Trophoblast cell (in vitro differentiated cells and primary cell): ENCODE results near the gene IL1RAP.

Experiments used
- DNase-seq, 2 donors: peaks; one replicate each; pipeline ENCODE4 v3.0.0-alpha.2; 2016
- H2AFZ ChIP-seq: 2 replicates; pipeline ENCODE4 v1.6.1; 2013; ENCODE audit warnings: low read length, moderate library complexity, mild to moderate bottlenecking; ENCODE audit not compliant: insufficient read depth, poor library complexity
- H2AK5ac ChIP-seq: 2 replicates; pipeline ENCODE4 v1.6.1; 2013; ENCODE audit warnings: mild to moderate bottlenecking, low read length
- H2BK120ac ChIP-seq: 2 replicates; pipeline ENCODE4 v1.6.1; 2013; ENCODE audit warnings: low read length, mild to moderate bottlenecking, moderate library complexity; ENCODE audit not compliant: insufficient read depth, poor library complexity
- H2BK12ac ChIP-seq: 2 replicates; pipeline ENCODE4 v1.6.1; 2013; ENCODE audit warnings: mild to moderate bottlenecking, low read length, moderate library complexity
- H2BK5ac ChIP-seq: 2 replicates; pipeline ENCODE4 v1.6.1; 2013; ENCODE audit warnings: low read length, low read depth, moderate library complexity, mild to moderate bottlenecking; ENCODE audit not compliant: poor library complexity
- H3K14ac ChIP-seq: 2 replicates; pipeline ENCODE4 v1.6.1; 2013; ENCODE audit warnings: mild to moderate bottlenecking, low read length
- H3K18ac ChIP-seq: 2 replicates; pipeline ENCODE4 v1.6.1; 2013; ENCODE audit warnings: mild to moderate bottlenecking, low read length
- H3K23ac ChIP-seq: 2 replicates; pipeline ENCODE4 v1.6.1; 2013; ENCODE audit warnings: low read length
- H3K27ac ChIP-seq: 2 replicates; pipeline ENCODE4 v1.5.1; 2013; ENCODE audit warnings: low read depth, mild to moderate bottlenecking, inconsistent platforms, low read length, moderate library complexity
- H3K27me3 ChIP-seq: 2 replicates; pipeline ENCODE4 v1.6.1; 2013; ENCODE audit warnings: inconsistent platforms, mild to moderate bottlenecking, low read length, moderate library complexity; ENCODE audit not compliant: insufficient read depth
- H3K36me3 ChIP-seq, 2 experiments: 1 replicate in 1 of 2; 2 replicates in 1 of 2; pipeline ENCODE4 v1.6.1; 2013; ENCODE audit warnings: low read length in 2 of 2, mild to moderate bottlenecking in 2 of 2, moderate library complexity in 1 of 2; ENCODE audit not compliant: insufficient read depth in 2 of 2, control insufficient read depth in 1 of 2
- H3K4ac ChIP-seq: 2 replicates; pipeline ENCODE4 v1.6.1; 2013; ENCODE audit warnings: low read depth, mild to moderate bottlenecking, low read length, moderate library complexity
- H3K4me1 ChIP-seq, 2 experiments: 1 replicate in 1 of 2; 2 replicates in 1 of 2; pipeline ENCODE4 v1.6.1; 2013; ENCODE audit warnings: low read length in 2 of 2, mild to moderate bottlenecking in 2 of 2, moderate library complexity in 1 of 2; ENCODE audit not compliant: insufficient read depth in 2 of 2, control insufficient read depth in 1 of 2
- H3K4me2 ChIP-seq: 2 replicates; pipeline ENCODE4 v1.6.1; 2013; ENCODE audit warnings: inconsistent platforms, mild to moderate bottlenecking, low read length, moderate library complexity
- H3K4me3 ChIP-seq: 2 replicates; pipeline ENCODE4 v1.5.1; 2013; ENCODE audit warnings: mild to moderate bottlenecking, low read depth, low read length, inconsistent platforms
- H3K79me1 ChIP-seq: one replicate; pipeline ENCODE4 v1.6.1; 2013; ENCODE audit warnings: low read length
- H3K79me2 ChIP-seq: 2 replicates; pipeline ENCODE4 v1.6.1; 2013; ENCODE audit warnings: low read length, mild to moderate bottlenecking; ENCODE audit not compliant: control insufficient read depth, insufficient read depth, poor library complexity
- H3K9ac ChIP-seq: 2 replicates; pipeline ENCODE4 v1.6.1; 2013; ENCODE audit warnings: mild to moderate bottlenecking, low read length
- H3K9me3 ChIP-seq: 2 replicates; pipeline ENCODE4 v1.6.1; 2013; ENCODE audit warnings: low read depth, mild to moderate bottlenecking, control low read depth, inconsistent platforms, low read length; ENCODE audit not compliant: insufficient read depth
- H4K12ac ChIP-seq: 2 replicates; pipeline ENCODE4 v1.6.1; 2013; ENCODE audit warnings: low read depth, mild to moderate bottlenecking, low read length, moderate library complexity
- H4K8ac ChIP-seq: 2 replicates; pipeline ENCODE4 v1.6.1; 2013; ENCODE audit warnings: low read depth, mild to moderate bottlenecking, low read length, moderate library complexity
- H4K91ac ChIP-seq: one replicate; pipeline ENCODE4 v1.6.1; 2013; ENCODE audit warnings: low read depth, mild to moderate bottlenecking, low read length, moderate library complexity
- WGBS: extraction: QIAGEN DNeasy Blood & Tissue Kit; methylation state at CpG from one replicate; pipeline ENCODE4 v1.1.7; 2013; ENCODE audit warnings: missing lambda C conversion rate; ENCODE audit not compliant: insufficient read length, insufficient coverage; ENCODE audit errors: extremely low coverage; 5-methylcytosine and 5-hydroxymethylcytosine counted together

The IL1RAP gene

GRCh38 chr3:190545191-190545590, 31.3 kb downstream of the IL1RAP start:
- no peaks in the 10 kb centered on the region for H3K4me1 ChIP-seq
- H2BK12ac ChIP-seq, result no peak overlapping the region
- H2AFZ ChIP-seq, result no peak overlapping the region

GRCh38 chr3:190546881-190547510, 33.1 kb downstream of the IL1RAP start:
- H3K18ac ChIP-seq, result no peak overlapping the region
- no peaks in the 10 kb centered on the region for H3K9me3 ChIP-seq
- H3K4me3 ChIP-seq, result no peak overlapping the region
- H4K8ac ChIP-seq, result no peak overlapping the region
- no peak overlapping the region for H3K4me2 ChIP-seq
- no peak overlapping the region for H3K23ac ChIP-seq
- H3K79me1 ChIP-seq, result no peaks in the 10 kb centered on the region
- no peak overlapping the region for H2AK5ac ChIP-seq
- no peaks in the 10 kb centered on the region for H3K36me3 ChIP-seq
- no CpG with 5 or more reads among the region's 6 CpGs for WGBS
- no peak overlapping the region for H2BK5ac ChIP-seq
- H3K27ac ChIP-seq, result no peak overlapping the region
- no peak overlapping the region for H4K91ac ChIP-seq
- no peak overlapping the region for H2BK120ac ChIP-seq
- H3K4ac ChIP-seq, result no peak overlapping the region
- H3K4me1 ChIP-seq, result no peaks in the 10 kb centered on the region
- H2AFZ ChIP-seq, result no peak overlapping the region
- H4K12ac ChIP-seq, result no peak overlapping the region
- H3K9ac ChIP-seq, result no peak overlapping the region
- no peak overlapping the region for H3K14ac ChIP-seq
- H3K79me2 ChIP-seq, result no peaks in the 10 kb centered on the region
- H2BK12ac ChIP-seq, result no peak overlapping the region
- DNase-seq, result no peak
- H3K27me3 ChIP-seq, result no peaks in the 10 kb centered on the region

More at GRCh38 chr3:190545191-190545590, 31.3 kb downstream of the IL1RAP start:
- H4K91ac ChIP-seq, result no peak overlapping the region
- H3K4me3 ChIP-seq, result no peak overlapping the region
- no peaks in the 10 kb centered on the region for H3K27me3 ChIP-seq
- H4K12ac ChIP-seq, result no peak overlapping the region
- H4K8ac ChIP-seq, result no peak overlapping the region
- H3K36me3 ChIP-seq, result no peaks in the 10 kb centered on the region
- no peak overlapping the region for H2BK5ac ChIP-seq
- no peak overlapping the region for H2BK120ac ChIP-seq
- no peak overlapping the region for H3K14ac ChIP-seq
- H3K9ac ChIP-seq, result no peak overlapping the region
- no peak overlapping the region for H3K27ac ChIP-seq
- no peak overlapping the region for H3K18ac ChIP-seq
- DNase-seq, result no peak
- no peak overlapping the region for H2AK5ac ChIP-seq
- H3K79me1 ChIP-seq, result no peaks in the 10 kb centered on the region
- no peaks in the 10 kb centered on the region for H3K9me3 ChIP-seq
- no peak overlapping the region for H3K4me2 ChIP-seq
- H3K4ac ChIP-seq, result no peak overlapping the region
- H3K23ac ChIP-seq, result no peak overlapping the region
- no peaks in the 10 kb centered on the region for H3K79me2 ChIP-seq
- WGBS, result no CpG with 5 or more reads among the region's 4 CpGs

DNA sequence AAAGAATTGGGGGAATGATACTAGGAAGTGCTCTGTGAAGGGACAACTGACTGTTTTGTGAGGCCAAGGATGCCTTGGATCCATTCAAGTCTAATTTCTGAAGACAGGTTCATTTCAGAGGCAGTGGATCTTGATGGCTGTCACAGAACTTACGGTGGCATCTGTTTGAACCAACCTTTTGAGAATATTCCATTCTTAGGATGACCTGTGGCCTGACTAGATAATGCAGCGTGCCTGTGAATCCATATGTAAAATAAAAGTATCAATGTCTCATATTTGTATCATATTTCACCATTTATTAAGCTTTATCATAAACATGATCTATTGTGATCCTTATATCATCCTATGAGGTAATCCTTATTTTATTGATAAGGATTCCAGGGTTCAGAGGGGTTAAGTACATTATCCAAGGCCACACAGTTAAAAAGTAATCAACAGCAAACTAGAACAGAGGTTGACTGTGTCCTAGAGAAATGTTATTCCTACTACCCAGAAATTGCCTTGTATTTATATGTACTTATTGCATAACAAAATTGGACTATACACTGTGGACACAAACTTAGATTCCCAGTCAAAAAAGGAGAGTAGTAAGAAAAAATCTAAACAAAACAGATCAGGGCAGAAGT, 34.3 kb downstream of the IL1RAP start:
- Histone ChIP-seq H3K14ac (no peak overlapping the region), H3K27me3 (no peaks in the 10 kb centered on the region), H2AFZ (no peak overlapping the region), H3K4me1 (no peaks in the 10 kb centered on the region), H3K79me1 (no peaks in the 10 kb centered on the region), H2AK5ac (no peak overlapping the region), H3K79me2 (no peaks in the 10 kb centered on the region), H3K4me2 (no peak overlapping the region), H3K27ac (no peak overlapping the region), H4K91ac (no peak overlapping the region), H3K36me3 (no peaks in the 10 kb centered on the region), H3K18ac (no peak overlapping the region), H2BK5ac (no peak overlapping the region), H4K8ac (no peak overlapping the region), H2BK120ac (no peak overlapping the region), H3K4ac (no peak overlapping the region), H3K4me3 (no peak overlapping the region), H4K12ac (no peak overlapping the region), H2BK12ac (no peak overlapping the region), H3K23ac (no peak overlapping the region), H3K9ac (no peak overlapping the region), H3K9me3 (no peaks in the 10 kb centered on the region)
- DNase-seq, result no peak
- no CpG with 5 or more reads among the region's 2 CpGs for WGBS

GRCh38 chr3:190552021-190552420, 38.1 kb downstream of the IL1RAP start:
- H3K9ac ChIP-seq, result no peak overlapping the region
- DNase-seq, result no peak
- no peak overlapping the region for H3K14ac ChIP-seq
- peaks cover 0 to 2% of the 10 kb centered on the region in 2 experiments for H3K36me3 ChIP-seq
- no peak overlapping the region for H3K23ac ChIP-seq
- no peaks in the 10 kb centered on the region for H3K4me1 ChIP-seq
- H2BK120ac ChIP-seq, result no peak overlapping the region
- no peak overlapping the region for H3K4ac ChIP-seq
- H3K27ac ChIP-seq, result no peak overlapping the region
- no peak overlapping the region for H2AFZ ChIP-seq
- H2BK5ac ChIP-seq, result no peak overlapping the region
- no peak overlapping the region for H4K12ac ChIP-seq
- H3K9me3 ChIP-seq, result no peaks in the 10 kb centered on the region
- H4K8ac ChIP-seq, result no peak overlapping the region
- no peak overlapping the region for H2BK12ac ChIP-seq
- H3K79me2 ChIP-seq, result no peaks in the 10 kb centered on the region
- H2AK5ac ChIP-seq, result no peak overlapping the region
- H3K18ac ChIP-seq, result no peak overlapping the region
- no peak overlapping the region for H4K91ac ChIP-seq
- H3K4me2 ChIP-seq, result no peak overlapping the region
- no peaks in the 10 kb centered on the region for H3K27me3 ChIP-seq
- no peak overlapping the region for H3K4me3 ChIP-seq
- no peaks in the 10 kb centered on the region for H3K79me1 ChIP-seq
